ENCODE measurements around the gene DNAJB6. TPM values are rescaled to one million over a fixed set of nuclear protein-coding genes. Genes with fewer than 3 reads are reported as not detected.
A peak's percentile ranks its signal among the peaks of the same experiment; 100 is the strongest.

DNAJB6 gene
- total and polyA plus RNA-seq, 2 of the 4 experiments (the other 2 are of a cell fraction): 93.4 to 165 TPM

DNA sequence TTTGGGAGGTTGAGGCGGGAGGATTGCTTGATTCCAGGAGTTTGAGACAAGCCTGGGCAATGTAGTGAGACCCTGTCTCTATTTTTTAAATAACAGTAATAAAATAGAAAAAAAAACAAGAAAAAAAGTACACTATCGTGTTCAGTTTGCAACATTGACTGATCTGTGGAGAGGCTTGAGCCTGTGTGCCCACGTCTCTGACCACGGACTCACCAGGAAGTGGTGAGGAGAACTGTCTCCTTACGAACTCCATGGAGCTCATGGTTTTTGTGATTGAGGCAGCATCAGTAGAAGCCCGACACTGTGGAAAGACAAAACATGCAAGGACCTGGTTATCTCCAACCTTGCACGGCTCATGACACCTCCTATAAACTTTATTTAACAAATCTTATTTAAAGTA, 23.9 kb upstream of the DNAJB6 start:
- intact Hi-C loops (cut with micrococcal nuclease) (no loop called here), dilution Hi-C loops (cut with HindIII; ENCODE audit: low sequenced_read_pairs, unreplicated experiment) (no loop called here), in situ Hi-C loops (cut with MboI; ENCODE audit: low sequenced_read_pairs) (no loop called here)
- no peak overlapping the region for H4K5ac ChIP-seq (ENCODE audit: low read depth, low read length)
- DNase-seq: no peak
- peak overlapping the region; percentile 65; the same call in 1 of the 2 replicates for H3K14ac ChIP-seq (replicated peaks; ENCODE audit: low read depth, low read length)
- H3K79me1 ChIP-seq (ENCODE audit: low read depth in 1 of 2, low read length in 2 of 2): peaks cover 0 to 6% of the 10 kb centered on the region in 2 experiments; a peak in 2 of 4 replicates
- peak overlapping the region; percentile 96 for H2BK20ac ChIP-seq (ENCODE audit: low read depth, low read length)
- H4K20me1 ChIP-seq (ENCODE audit: insufficient read depth, low read length): no peaks in the 10 kb centered on the region
- H3K4me2 ChIP-seq (ENCODE audit: low read depth, low read length): no peak overlapping the region
- BruUV-seq (replicated peaks): no TSS peak
- peak overlapping the region; percentile 71; the same call in 1 of the 2 replicates for H3K4ac ChIP-seq (ENCODE audit: low read depth, low read length)
- peak overlapping the region; percentile 77 for H2BK120ac ChIP-seq (ENCODE audit: low read depth, low read length)
- H4K91ac ChIP-seq (ENCODE audit: insufficient read depth, low read depth, low read length): peak overlapping the region; percentile 55; the same call in 1 of the 2 replicates
- no peak overlapping the region for H3K4me3 ChIP-seq (ENCODE audit: insufficient read depth, low read depth, low read length)
- no peaks in the 10 kb centered on the region for H3K9me3 ChIP-seq (ENCODE audit: control insufficient read depth, insufficient read depth, low read length)
- H2BK15ac ChIP-seq (ENCODE audit: low read depth, low read length): peak overlapping the region; percentile 98; the same call in 1 of the 3 replicates
- H4K8ac ChIP-seq (ENCODE audit: low read depth in 2 of 2, low read length in 2 of 2): peak overlapping the region in 1 of 2 experiments; percentile 69; a peak in 1 of 4 replicates
- H2AK9ac ChIP-seq (replicated peaks; ENCODE audit: low read depth, low read length, poor library complexity): no peak overlapping the region
- no peak overlapping the region for H3K27ac ChIP-seq (ENCODE audit: insufficient read depth, low read length)
- H3K27me3 ChIP-seq (ENCODE audit: control insufficient read depth, insufficient read depth, low read length): no peaks in the 10 kb centered on the region
- ChIA-PET CTCF (no interaction called here), POLR2A (ENCODE audit: unreplicated experiment) (no interaction called here)
- no peak for ATAC-seq (ENCODE audit: low read depth)
- H2BK5ac ChIP-seq (ENCODE audit: low read depth, low read length, poor library complexity, severe bottlenecking): no peak overlapping the region
- no peaks in the 10 kb centered on the region for H3K36me3 ChIP-seq (ENCODE audit: control insufficient read depth, insufficient read depth, low read length)
- peaks cover 25% of the 10 kb centered on the region for H3K9me1 ChIP-seq (ENCODE audit: insufficient read depth, low read length)
- H3K56ac ChIP-seq (ENCODE audit: extremely low read depth, insufficient read depth, low read length): no peak overlapping the region
- peaks cover 18% of the 10 kb centered on the region for H3K4me1 ChIP-seq (ENCODE audit: control insufficient read depth, insufficient read depth, low read length)
- TF ChIP-seq NFE2L2 (IDR thresholded peaks at IDR 0.05; ENCODE audit: low read depth, low read length) (no peak), POLR2A (IDR thresholded peaks at IDR 0.05; ENCODE audit: low read depth, low read length) (no peak), MXI1 (IDR thresholded peaks at IDR 0.05; ENCODE audit: borderline replicate concordance, low read depth, low read length) (no peak), RCOR1 (IDR thresholded peaks at IDR 0.05; ENCODE audit: insufficient replicate concordance, low read length) (no peak), SMC3 (IDR thresholded peaks at IDR 0.05; ENCODE audit: low read depth, low read length) (no peak), FOS (IDR thresholded peaks at IDR 0.05; ENCODE audit: low read depth, low read length) (no peak), CHD1 (IDR thresholded peaks at IDR 0.05; ENCODE audit: low read depth, low read length) (no peak), RAD21 (IDR thresholded peaks at IDR 0.05; ENCODE audit: low read length) (no peak), MAFK (IDR thresholded peaks at IDR 0.05; ENCODE audit: low read depth, low read length) (no peak), RFX5 (IDR thresholded peaks at IDR 0.05; ENCODE audit: low read depth, low read length) (no peak), BHLHE40 (IDR thresholded peaks at IDR 0.05; ENCODE audit: low read depth, low read length) (no peak), CEBPB (IDR thresholded peaks at IDR 0.05; ENCODE audit: low read depth, low read length) (no peak)
- TF ChIP-seq, protein P1, sequence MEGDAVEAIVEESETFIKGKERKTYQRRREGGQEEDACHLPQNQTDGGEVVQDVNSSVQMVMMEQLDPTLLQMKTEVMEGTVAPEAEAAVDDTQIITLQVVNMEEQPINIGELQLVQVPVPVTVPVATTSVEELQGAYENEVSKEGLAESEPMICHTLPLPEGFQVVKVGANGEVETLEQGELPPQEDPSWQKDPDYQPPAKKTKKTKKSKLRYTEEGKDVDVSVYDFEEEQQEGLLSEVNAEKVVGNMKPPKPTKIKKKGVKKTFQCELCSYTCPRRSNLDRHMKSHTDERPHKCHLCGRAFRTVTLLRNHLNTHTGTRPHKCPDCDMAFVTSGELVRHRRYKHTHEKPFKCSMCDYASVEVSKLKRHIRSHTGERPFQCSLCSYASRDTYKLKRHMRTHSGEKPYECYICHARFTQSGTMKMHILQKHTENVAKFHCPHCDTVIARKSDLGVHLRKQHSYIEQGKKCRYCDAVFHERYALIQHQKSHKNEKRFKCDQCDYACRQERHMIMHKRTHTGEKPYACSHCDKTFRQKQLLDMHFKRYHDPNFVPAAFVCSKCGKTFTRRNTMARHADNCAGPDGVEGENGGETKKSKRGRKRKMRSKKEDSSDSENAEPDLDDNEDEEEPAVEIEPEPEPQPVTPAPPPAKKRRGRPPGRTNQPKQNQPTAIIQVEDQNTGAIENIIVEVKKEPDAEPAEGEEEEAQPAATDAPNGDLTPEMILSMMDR (conservative IDR thresholded peaks at IDR 0.05; ENCODE audit: low read depth, low read length): no peak
- TF ChIP-seq, protein P2, sequence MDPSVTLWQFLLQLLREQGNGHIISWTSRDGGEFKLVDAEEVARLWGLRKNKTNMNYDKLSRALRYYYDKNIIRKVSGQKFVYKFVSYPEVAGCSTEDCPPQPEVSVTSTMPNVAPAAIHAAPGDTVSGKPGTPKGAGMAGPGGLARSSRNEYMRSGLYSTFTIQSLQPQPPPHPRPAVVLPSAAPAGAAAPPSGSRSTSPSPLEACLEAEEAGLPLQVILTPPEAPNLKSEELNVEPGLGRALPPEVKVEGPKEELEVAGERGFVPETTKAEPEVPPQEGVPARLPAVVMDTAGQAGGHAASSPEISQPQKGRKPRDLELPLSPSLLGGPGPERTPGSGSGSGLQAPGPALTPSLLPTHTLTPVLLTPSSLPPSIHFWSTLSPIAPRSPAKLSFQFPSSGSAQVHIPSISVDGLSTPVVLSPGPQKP (IDR thresholded peaks at IDR 0.05; ENCODE audit: borderline replicate concordance, low read depth, low read length): no peak
- TF ChIP-seq, protein P3, sequence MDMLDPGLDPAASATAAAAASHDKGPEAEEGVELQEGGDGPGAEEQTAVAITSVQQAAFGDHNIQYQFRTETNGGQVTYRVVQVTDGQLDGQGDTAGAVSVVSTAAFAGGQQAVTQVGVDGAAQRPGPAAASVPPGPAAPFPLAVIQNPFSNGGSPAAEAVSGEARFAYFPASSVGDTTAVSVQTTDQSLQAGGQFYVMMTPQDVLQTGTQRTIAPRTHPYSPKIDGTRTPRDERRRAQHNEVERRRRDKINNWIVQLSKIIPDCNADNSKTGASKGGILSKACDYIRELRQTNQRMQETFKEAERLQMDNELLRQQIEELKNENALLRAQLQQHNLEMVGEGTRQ (IDR thresholded peaks at IDR 0.05; ENCODE audit: low read depth, low read length): no peak
- H3K23ac ChIP-seq (ENCODE audit: low read depth, low read length): no peak overlapping the region
- no peak overlapping the region for H3K9ac ChIP-seq (ENCODE audit: low read depth, low read length)
- peak overlapping the region; percentile 58 for H2AFZ ChIP-seq (replicated peaks; ENCODE audit: low read length, poor library complexity)
- H3K18ac ChIP-seq (ENCODE audit: low read depth, low read length): no peak overlapping the region
- H2AK5ac ChIP-seq (ENCODE audit: low read depth, low read length): peak overlapping the region; percentile 78
- WGBS, 2 experiments (ENCODE audit: extremely low coverage in 2 of 2, insufficient read length in 1 of 2): 100% methylated on average over 2 of the region's 7 CpGs; no CpG with 5 or more reads in 1 of the 2 experiments

Data from IMR-90 (cell line).